LNCaP clone FGC (cell line): ENCODE data around the gene COL11A1.

ENCODE experiments used
- DNase-seq: peaks from one replicate; pipeline ENCODE4 v3.0.0-alpha.2; 2011; ENCODE audit warnings: low read depth
- H3K4me3 ChIP-seq: 2 replicates; pipeline ENCODE4 v1.5.1; 2011; ENCODE audit warnings: mild to moderate bottlenecking, low read depth, low read length, control low read depth
- TF ChIP-seq, protein P1 (sequence below): IDR thresholded peaks from 2 replicates; pipeline ENCODE4 v1.5.1; 2012; ENCODE audit warnings: mild to moderate bottlenecking; ENCODE audit not compliant: control insufficient read depth, insufficient read depth; ENCODE audit errors: extremely low read depth

The COL11A1 gene

DNA sequence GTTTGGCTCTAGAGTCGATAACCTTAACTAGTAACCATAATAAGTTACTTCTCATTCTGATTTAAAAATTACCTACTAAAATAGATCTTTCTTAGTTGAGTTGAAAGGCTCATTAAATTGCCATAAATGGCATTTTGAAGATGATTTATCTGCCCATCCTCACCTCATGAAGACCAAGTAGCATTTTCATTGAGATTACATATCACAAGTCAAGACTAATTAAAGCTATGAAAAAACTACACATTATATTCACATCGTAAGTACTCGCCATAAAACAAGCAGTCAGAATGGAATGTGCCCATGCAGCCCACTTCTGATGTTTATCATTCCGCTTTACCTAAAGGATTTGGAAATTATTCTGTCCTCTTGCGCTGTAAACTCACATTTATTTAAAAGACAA, 212.0 kb downstream of the COL11A1 start:
- no peak overlapping the region for H3K4me3 ChIP-seq
- TF ChIP-seq, protein P1, sequence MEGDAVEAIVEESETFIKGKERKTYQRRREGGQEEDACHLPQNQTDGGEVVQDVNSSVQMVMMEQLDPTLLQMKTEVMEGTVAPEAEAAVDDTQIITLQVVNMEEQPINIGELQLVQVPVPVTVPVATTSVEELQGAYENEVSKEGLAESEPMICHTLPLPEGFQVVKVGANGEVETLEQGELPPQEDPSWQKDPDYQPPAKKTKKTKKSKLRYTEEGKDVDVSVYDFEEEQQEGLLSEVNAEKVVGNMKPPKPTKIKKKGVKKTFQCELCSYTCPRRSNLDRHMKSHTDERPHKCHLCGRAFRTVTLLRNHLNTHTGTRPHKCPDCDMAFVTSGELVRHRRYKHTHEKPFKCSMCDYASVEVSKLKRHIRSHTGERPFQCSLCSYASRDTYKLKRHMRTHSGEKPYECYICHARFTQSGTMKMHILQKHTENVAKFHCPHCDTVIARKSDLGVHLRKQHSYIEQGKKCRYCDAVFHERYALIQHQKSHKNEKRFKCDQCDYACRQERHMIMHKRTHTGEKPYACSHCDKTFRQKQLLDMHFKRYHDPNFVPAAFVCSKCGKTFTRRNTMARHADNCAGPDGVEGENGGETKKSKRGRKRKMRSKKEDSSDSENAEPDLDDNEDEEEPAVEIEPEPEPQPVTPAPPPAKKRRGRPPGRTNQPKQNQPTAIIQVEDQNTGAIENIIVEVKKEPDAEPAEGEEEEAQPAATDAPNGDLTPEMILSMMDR, result no peak
- DNase-seq, result no peak

DNA sequence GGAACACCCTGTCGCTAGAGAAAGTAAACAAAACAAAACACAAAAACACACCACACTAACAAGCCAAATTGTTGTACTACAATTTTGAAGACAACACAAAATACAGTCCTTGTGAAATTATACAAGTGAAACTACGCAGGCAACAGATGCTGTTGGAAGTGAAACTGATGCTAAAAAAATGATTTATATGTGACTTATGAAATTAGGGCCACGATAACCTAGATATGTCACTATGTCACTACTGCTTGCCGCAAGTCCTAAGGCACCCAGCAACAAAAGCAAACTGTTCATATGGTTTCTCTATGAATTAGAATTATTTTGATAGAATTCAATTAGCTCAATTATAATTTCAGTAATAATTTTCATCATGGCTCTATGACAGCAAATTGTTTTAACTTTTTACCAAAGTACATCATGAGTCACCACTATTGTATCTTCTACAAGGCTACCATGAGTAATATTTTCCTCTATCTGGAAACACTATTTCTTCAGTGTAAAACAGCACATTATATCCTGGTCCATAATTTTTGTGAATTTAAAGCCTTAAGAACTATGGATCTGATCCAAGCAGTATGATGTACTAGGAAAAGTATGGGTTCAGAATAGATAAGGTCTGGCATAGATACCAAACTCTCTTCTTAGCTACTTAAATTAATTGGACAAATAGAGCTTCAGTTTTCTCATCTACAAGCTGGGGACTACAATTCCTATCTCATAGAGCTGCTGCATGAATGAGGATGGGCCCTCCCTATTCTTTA, 216.3 kb downstream of the COL11A1 start:
- no peak overlapping the region for H3K4me3 ChIP-seq
- DNase-seq, result no peak

DNA sequence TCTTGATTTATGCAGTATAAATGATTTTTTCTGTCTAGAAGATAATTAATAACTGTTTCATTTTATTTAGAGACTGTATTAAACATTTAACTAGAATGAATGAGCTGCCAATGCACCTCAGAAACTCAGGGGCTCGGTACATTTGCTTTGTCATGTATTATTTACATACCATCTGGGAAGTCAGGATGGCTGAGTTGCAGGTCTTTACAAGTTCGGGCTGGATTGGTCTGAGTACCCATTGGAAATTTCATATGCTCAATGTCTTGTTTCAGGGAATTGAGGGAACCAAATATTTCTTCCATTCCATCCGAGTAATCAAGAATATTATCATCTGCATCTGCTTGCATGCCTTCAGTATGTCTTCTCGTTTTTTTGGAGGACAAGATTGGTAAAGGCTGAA, 221.7 kb downstream of the COL11A1 start:
- no peak overlapping the region for H3K4me3 ChIP-seq
- TF ChIP-seq, protein P1, result no peak
- no peak for DNase-seq

More for the DNA sequence above, 216.3 kb downstream of the COL11A1 start:
- TF ChIP-seq, protein P1, result no peak

DNA sequence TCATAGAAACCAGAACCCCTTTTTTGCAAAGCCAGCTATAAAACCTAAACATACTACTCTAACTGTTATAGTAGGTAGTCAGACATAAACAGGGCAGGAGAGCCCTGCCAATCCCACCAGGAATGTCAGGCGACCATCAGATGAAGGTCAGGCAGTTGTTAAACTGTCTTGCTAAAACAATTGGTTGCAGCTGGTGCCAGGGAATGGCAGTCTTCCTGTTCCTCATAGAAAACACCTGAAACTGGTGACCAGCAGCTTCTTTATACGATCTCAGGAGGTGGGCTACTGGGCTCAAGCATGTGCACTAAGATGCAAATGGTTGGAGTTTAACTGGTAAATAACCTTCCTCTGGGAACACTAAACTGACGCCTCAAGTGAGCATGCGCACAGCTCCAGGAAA, 224.1 kb downstream of the COL11A1 start:
- TF ChIP-seq, protein P1, result no peak
- DNase-seq, result no peak
- no peak overlapping the region for H3K4me3 ChIP-seq

DNA sequence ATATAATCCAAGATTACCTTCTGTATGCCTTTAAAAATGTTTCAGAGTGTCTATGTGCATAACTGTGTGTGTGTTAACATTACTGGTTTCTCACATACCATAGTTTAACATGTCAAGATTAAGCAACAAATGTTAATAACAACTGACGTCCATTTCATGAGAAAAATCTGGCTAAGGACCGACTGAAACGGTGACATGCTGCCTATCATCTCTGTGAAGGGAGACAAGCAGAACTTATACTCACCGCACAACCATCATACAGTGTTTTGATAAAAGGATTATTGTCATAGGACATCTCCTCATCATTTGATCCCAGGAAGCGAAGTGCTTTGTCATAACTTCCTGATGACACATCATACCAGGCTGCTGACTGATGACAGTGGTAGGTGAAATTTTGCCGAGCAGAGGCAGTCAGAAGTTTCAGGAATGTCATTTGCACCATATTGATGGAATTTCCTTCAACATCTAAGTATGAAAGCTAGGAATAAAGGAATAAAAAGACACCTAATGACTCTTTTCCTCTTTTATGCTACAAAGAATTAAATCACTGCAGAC, 228.8 kb downstream of the COL11A1 start:
- no peak for DNase-seq
- TF ChIP-seq, protein P1, result no peak
- H3K4me3 ChIP-seq, result no peak overlapping the region

DNA sequence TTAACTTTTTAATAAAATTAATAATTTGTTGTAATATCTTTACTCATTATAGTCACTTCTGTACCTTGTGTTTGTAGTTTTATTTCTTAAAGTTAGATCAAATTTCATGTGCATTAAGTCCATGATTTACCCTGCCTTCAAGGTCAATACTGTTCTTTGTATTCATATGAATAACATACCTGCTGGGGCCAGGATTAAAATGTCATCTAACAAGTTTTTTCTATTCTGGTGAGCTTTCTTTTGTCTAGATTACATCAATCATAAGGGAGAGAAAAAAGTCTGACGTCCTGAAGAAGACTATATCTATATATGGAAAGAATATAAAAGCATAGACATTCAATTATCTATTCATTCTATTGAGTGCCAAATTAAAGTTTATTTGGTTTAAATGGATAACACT, 232.6 kb downstream of the COL11A1 start:
- H3K4me3 ChIP-seq, result no peak overlapping the region
- no peak for DNase-seq
- TF ChIP-seq, protein P1, result no peak

DNA sequence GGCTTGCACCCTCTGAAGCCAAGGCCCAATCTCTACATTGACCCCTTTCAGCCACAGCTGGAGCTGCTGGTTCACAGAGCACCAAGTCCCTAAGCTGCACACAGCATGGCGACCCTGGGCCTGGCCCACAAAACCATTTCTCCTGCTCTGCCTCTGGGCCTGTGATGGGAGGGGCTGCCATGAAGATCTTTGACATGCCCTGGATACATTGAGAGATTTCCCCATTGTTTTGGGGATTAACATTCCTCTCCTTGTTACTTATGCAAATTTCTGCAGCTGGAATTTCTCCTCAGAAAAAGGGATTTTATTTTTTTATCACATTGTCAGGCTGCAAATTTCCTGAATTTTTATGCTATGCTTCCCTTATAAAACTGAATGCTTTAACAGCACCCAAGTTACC, 235.8 kb downstream of the COL11A1 start:
- TF ChIP-seq, protein P1, result no peak
- DNase-seq, result no peak
- no peak overlapping the region for H3K4me3 ChIP-seq
